Stimulated activated CD8-positive, alpha-beta memory T cell treated with anti-CD3 and anti-CD28 coated beads, Interleukin-2, amount 100 ng/mL, for 1 hour (primary cell): Measurements from ENCODE around the gene GNPDA1.

ENCODE experiments used
- DNase-seq, 2 donors: peaks; one replicate each; pipeline ENCODE4 v3.0.0-alpha.2; 2020; ENCODE audit warnings: low read depth in 2 of 2

The GNPDA1 gene

DNA sequence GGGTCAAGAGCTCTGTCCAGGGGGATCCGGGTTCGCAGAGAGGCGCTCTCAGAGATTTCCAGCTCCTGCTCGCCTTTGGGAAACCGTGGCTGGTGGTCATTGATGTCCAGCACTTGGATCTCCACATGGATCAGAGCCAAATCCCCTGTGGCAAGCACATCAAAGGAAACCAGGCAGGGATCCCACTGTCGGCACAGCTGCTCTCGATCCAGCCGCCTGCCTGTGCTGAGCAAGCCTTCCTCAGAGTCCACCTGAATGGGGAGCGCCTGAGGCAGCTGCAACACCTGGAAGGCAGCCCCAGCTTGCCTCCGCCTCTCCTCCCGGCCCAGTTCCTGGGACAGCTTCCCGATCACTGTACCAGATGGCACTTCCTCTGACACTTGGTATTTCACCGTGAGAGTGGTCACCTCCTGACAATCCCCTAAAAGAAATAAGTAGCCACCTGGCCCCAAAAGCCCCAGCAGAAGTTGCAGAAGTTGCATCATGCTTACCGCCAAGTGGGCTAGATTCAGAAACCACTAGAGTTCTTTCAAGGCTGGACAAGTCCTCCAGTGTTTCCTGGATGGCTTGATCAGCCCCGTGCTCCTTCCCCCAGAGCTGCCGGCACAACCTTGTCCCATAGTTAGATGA, 55.3 kb downstream of the GNPDA1 start:
- DNase-seq = no peak

DNA sequence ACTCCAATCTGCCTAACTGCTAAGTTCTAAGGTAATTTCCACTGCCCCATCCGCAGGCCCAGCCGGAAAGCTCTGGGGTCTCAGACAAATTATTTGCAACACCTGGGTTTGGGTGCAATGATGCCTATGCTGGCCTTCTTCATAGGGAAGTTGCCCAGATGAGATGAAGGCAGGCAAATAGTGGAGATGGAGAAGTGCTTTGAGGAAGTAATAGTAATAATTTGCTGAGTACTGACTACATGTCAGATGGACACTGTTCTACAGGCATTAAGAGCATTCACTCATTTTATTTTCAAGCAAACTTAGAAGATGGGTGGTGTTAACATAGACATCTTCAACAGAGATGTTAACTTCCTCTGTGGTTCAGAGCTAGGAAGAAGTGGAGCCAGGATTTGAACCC, 58.6 kb downstream of the GNPDA1 start:
- no peak for DNase-seq

DNA sequence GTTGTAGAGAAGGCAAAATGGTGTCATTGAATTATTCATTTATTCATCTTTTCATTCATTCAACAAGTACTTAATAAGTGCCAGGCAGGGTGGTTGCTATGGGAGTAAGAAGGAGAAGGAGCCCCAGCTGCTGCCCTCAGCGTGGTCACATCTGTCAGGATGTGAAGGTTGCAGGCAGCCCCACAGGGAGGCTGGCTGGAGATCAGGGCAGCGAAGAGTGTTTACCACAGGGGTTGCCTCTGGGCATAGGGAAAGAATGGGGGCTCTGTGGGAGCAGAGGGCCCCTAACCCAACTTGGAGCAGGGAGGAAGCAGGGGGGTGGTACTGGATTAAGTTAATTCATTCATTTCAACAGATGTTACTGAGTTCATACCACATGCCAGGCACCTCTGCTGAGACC, 60.8 kb downstream of the GNPDA1 start:
- no peak for DNase-seq

DNA sequence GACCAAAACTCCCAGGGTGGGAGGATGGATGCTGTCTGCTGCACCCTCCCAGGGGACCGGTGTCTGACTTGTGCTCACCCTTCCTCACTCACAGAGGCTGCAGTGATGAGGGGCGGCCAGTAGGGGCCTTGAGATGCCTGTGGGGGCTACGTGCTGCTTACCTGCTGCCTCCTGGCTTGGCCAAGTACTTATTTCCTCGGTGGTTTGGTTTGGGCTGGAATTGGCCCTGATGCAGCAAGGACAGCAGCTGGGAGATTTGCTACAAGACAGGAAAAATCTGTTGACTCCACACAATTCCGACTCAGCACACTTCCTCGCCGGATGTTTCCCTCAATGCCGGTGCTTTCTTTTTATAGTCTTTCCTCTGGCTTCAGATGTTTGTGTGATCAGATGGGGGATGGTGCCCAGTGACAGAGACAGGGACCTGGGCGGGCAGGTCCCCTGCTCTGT, 61.5 kb downstream of the GNPDA1 start:
- DNase-seq = no peak
